Nucleus accumbens (tissue), 56 donors: ENCODE results near the gene PRKAR2A.
A peak's percentile ranks its signal among the peaks of the same experiment; 100 is the strongest.
"Not testable (repeated sequence)": the region's sequence is repeated elsewhere in the genome, so short reads cannot be mapped to it uniquely, and the experiment has no call there.

ENCODE experiments used
- DNase-seq, 56 donors: peaks; one replicate each; lab custom pipeline; 2025; lab: John Stamatoyannopoulos, UW

PRKAR2A gene

DNA sequence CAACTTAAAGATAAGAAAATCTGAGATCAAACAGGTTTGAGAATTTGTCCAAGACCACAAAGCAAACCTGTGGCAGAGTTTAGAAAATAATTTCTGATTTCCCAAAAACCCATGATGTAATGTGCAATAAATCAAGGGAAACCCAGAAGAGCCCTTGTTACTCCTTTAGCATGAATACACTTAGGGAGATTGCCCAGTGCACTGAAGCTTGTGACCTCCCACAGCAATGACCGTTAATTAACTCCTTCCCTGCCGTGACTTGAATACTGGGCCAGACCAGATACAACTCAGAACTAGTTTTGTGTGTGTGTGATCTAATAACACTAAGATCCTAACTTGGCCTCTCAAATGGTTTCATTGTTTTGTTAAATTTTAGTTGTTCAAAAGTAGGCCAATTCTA lies 2.5 kb downstream of the PRKAR2A start:
- DNase-seq, result no peak

- DNase-seq, result no peak
Observed at GRCh38 chr3:48837163-48837562, 10.5 kb downstream of the PRKAR2A start.

GRCh38 chr3:48835650-48836366 lies 11.9 kb downstream of the PRKAR2A start:
- no peak for DNase-seq

GRCh38 chr3:48832684-48833083 lies 15.0 kb downstream of the PRKAR2A start:
- no peak for DNase-seq

DNA sequence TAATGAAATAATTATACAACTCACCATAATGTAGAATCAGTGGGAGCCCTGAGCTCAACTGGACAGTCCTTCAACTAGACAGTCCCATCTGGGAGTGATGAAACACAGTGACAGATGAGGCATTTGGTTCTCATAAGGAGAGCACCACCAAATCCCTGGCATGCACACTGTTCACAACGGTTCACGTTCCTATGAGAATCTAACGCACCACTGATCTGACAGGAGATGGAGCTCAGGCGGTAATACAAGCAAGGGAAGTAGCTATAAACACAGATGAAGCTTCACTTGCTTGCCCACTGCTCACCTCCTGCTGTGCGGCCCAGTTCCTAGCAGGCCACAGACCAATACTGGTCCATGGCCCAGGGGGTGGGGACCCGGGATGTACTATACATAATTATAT lies 17.0 kb downstream of the PRKAR2A start:
- no peak for DNase-seq

- DNase-seq, result not testable (repeated sequence)
Observed at GRCh38 chr3:48829525-48829924, 18.1 kb downstream of the PRKAR2A start.

GRCh38 chr3:48827874-48828273 lies 19.8 kb downstream of the PRKAR2A start:
- not testable (repeated sequence) for DNase-seq

GRCh38 chr3:48826451-48826850 lies 21.2 kb downstream of the PRKAR2A start:
- DNase-seq, result no peak

GRCh38 chr3:48820612-48821324 lies 26.9 kb downstream of the PRKAR2A start:
- DNase-seq, result peak in 2 of 56 donors; percentile 8 to 29

- DNase-seq, result no peak
Observed at GRCh38 chr3:48819234-48820221, 28.1 kb downstream of the PRKAR2A start.

DNA sequence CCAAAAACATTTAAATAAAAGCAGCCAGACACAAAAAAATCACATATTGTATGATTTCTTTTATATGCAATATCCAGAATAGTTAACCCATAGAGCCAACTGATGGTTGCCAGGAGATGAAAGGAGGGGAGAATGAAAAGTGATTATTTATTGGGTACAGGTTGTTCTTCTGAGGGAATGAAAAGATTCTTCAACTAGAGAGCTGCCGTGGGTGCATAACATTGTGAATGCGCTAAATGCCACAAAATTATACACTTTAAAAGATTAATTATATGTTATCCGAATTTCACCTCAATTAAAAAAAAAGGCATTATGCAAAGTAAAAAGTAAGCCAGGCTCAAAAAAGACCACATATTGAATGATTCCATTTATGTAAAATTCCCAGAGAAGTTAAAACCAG lies 36.1 kb downstream of the PRKAR2A start:
- peak in 2 of 56 donors; percentile 15 to 25 for DNase-seq

DNA sequence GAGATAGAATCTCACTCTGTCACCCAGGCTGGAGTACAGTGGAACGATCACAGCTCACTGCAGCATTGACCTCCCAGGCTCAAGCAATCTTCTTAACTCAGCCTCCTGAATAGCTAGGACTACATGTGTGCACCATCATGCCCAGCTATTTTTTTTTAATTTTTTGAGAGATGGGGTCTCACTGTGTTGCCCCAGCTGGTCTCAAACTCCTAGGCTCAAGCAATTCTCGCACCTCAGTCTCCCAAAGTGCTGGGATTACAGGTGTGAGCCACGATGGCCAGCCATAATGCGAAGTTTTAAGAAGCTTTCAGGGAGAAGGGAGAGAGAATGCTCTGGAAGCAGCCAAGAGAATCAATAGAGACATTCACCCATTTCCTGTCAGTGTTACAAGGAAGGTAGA lies 42.7 kb downstream of the PRKAR2A start:
- no peak for DNase-seq

- not testable (repeated sequence) for DNase-seq
Observed at GRCh38 chr3:48800831-48801230, 46.8 kb downstream of the PRKAR2A start.

DNA sequence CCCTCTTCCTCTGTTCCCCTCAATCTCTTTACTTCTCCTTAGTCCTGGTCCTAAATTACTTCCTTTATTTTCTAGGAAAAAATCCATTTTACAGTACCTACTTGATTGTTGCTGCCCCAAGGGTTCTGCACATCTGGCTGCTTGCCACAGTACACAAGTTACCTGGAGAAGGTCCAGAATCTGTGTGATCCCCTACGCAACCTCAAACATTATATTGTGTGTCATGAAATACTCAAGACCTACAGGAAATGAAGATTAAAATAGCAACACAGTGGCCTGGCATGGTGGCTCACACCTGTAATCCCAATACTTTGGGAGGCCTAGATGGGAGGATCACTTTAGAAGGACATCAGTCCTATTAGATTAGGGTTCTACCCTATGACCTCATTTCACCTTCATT lies 48.7 kb downstream of the PRKAR2A start:
- no peak for DNase-seq

GRCh38 chr3:48797626-48798025 lies 50.0 kb downstream of the PRKAR2A start:
- no peak for DNase-seq

DNA sequence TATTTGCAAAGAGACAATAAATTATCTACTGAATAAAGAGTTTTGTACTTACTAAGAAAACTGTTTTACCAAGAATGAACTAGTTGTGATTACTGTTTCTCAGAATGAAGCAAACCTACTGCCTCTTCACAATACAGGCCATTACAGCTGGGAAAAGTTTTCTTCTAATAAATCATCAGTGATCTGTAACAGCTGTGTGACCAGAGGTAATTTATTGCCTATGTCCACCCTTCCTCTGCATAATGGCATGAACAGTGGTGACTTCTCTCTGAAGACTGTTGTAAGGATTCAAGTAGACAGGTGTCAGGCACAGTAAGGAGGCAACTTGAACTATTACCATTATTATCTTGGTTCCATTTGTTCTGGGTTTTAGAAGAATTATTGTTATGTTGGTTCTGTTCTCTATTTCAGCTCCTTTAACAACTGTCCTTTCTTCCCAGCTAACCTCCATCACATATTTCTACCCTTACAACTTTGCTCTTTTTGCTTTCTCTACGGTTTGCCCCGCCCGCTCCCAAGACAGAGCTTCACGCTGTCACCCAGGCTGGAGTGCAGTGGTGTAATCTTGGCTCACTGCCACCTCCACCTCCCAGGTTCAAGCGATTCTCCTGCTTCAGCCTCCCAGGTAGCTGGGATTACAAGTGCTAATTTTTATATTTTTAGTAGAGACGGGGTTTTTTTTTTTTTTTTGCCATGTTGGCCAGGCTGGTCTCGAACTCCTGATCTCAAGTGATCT lies 51.5 kb downstream of the PRKAR2A start:
- DNase-seq, result no peak

DNA sequence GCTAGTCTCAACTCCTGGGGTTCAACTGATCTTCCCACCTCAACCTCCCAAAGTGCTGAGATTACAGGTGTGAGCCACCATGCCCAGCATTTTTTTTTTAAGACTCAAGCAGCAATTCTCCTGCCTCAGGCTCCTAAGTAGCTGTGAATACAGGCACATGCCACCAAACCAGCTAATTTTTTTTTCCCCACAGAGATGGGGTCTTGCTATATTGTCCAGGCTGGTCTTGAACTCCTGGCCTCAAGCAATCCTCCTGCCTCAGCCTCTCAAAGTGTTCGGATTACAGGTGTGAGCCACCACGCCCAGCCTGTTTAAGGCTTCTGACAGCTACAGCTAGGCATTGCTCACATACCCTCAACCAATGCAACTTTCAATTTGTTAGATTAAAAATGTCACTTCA lies 54.2 kb downstream of the PRKAR2A start:
- not testable (repeated sequence) for DNase-seq

GRCh38 chr3:48789665-48790064 lies 58.0 kb downstream of the PRKAR2A start:
- no peak for DNase-seq

DNA sequence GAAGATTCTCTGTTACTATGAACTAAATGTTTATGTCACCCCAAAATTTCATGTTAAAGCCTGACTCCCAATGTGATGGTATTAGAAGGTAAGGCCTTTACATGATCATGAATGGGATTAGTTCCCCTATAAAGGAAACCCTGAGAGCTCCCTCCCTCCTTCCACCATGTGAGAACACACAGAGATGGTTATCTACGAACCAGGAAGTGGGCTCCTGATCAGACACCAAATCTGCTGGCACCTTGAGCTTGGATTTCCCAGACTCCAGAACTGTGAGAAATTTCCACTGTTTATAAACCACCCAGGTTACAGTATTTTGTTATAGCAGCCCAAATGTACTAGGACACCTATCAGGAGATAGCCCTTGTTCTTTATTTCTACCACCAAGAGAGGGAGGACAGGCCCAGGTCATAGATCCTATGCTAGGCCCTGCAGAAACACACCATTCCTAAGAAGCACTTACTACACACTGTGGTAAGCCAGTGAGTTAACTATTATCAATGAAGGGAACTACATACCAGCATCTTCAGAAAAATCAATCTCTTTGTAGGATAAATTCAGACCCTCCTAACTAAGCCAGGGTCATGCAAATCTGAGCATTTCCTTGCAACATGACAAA lies 59.0 kb downstream of the PRKAR2A start:
- no peak for DNase-seq
